Measurements from ENCODE around the gene ZNF488. TPM values are rescaled to one million over a fixed set of nuclear protein-coding genes. Genes with fewer than 3 reads are reported as not detected.

ZNF488 gene
- polyA plus RNA-seq, 1 donor = 3.6 TPM

- no peak for DNase-seq
These were observed 2.4 kb downstream of the ZNF488 start for GRCh38 chr10:47381427-47382379.

GRCh38 chr10:47381103-47381395 lies 3.0 kb downstream of the ZNF488 start:
- no peak for DNase-seq

- no peak for DNase-seq
These were observed 3.6 kb downstream of the ZNF488 start for GRCh38 chr10:47380341-47381102.

- no peak for DNase-seq
These were observed 4.2 kb downstream of the ZNF488 start for GRCh38 chr10:47379901-47380300.

GRCh38 chr10:47379445-47379785 lies 4.7 kb downstream of the ZNF488 start:
- no peak for DNase-seq

- no peak for DNase-seq
These were observed 5.3 kb downstream of the ZNF488 start for GRCh38 chr10:47378606-47379444.

- DNase-seq = no peak
These were observed 5.9 kb downstream of the ZNF488 start for GRCh38 chr10:47378183-47378510.

- no peak for DNase-seq
These were observed 7.4 kb downstream of the ZNF488 start for GRCh38 chr10:47376522-47377220.

GRCh38 chr10:47374611-47375536 lies 9.2 kb downstream of the ZNF488 start:
- peak; percentile 54 for DNase-seq

GRCh38 chr10:47372726-47373125 lies 11.4 kb downstream of the ZNF488 start:
- DNase-seq = no peak

GRCh38 chr10:47371629-47372485 lies 12.2 kb downstream of the ZNF488 start:
- DNase-seq = no peak

- DNase-seq = no peak
These were observed 13.2 kb downstream of the ZNF488 start for GRCh38 chr10:47370878-47371277.

GRCh38 chr10:47370015-47370767 lies 13.9 kb downstream of the ZNF488 start:
- DNase-seq = no peak

- no peak for DNase-seq
These were observed 14.7 kb downstream of the ZNF488 start for GRCh38 chr10:47369251-47369894.

- no peak for DNase-seq
These were observed 15.5 kb downstream of the ZNF488 start for GRCh38 chr10:47368431-47369180.

GRCh38 chr10:47367646-47368045 lies 16.4 kb downstream of the ZNF488 start:
- no peak for DNase-seq

- no peak for DNase-seq
These were observed 17.2 kb downstream of the ZNF488 start for GRCh38 chr10:47366731-47367460.
